Retinal pigment epithelial cell (primary cell): ENCODE measurements around the gene COL20A1.

Experiments used
- DNase-seq: peaks from one replicate; pipeline ENCODE4 v3.0.0-alpha.2; 2010; ENCODE audit warnings: low read depth
- H3K4me3 ChIP-seq: 2 replicates; pipeline ENCODE4 v1.5.1; 2011; ENCODE audit warnings: mild to moderate bottlenecking, low read length, control low read depth, moderate library complexity
- TF ChIP-seq, protein P1 (sequence below): conservative IDR thresholded peaks from 2 replicates; pipeline ENCODE4 v1.5.1; 2011; ENCODE audit warnings: low read depth, low read length, control low read depth, inconsistent platforms

The COL20A1 gene

DNA sequence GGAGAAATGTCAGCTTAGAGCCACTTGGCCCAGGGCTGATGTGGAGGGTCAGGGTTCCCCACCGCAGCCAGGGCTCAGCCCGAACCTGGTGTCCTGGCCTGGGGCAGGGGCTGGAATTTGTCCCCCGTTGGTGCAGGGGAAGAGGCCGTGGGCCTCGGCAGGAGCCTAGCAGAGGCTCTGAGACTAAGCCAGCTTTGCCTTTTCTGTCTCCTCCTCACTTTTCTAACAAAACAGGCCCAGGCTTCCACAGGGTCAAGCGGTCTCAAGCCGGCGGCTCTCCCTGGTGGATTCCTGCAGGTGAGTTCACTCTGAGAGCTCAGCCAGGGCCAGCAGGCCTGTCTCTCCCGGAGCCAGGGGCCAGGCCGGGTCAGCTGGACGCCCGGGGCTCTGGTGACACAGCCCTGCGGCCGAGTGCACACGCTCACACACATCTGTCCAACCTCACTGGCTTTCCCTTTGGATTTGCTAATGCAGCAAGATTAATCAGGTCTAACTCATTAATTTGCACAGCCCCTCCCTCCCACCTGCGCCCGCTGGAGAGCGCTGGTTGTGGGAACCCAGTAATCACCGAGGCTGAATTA, 71.1 kb downstream of the COL20A1 start:
- no peak for DNase-seq
- TF ChIP-seq, protein P1, sequence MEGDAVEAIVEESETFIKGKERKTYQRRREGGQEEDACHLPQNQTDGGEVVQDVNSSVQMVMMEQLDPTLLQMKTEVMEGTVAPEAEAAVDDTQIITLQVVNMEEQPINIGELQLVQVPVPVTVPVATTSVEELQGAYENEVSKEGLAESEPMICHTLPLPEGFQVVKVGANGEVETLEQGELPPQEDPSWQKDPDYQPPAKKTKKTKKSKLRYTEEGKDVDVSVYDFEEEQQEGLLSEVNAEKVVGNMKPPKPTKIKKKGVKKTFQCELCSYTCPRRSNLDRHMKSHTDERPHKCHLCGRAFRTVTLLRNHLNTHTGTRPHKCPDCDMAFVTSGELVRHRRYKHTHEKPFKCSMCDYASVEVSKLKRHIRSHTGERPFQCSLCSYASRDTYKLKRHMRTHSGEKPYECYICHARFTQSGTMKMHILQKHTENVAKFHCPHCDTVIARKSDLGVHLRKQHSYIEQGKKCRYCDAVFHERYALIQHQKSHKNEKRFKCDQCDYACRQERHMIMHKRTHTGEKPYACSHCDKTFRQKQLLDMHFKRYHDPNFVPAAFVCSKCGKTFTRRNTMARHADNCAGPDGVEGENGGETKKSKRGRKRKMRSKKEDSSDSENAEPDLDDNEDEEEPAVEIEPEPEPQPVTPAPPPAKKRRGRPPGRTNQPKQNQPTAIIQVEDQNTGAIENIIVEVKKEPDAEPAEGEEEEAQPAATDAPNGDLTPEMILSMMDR, result no peak
- H3K4me3 ChIP-seq, result no peak overlapping the region

DNA sequence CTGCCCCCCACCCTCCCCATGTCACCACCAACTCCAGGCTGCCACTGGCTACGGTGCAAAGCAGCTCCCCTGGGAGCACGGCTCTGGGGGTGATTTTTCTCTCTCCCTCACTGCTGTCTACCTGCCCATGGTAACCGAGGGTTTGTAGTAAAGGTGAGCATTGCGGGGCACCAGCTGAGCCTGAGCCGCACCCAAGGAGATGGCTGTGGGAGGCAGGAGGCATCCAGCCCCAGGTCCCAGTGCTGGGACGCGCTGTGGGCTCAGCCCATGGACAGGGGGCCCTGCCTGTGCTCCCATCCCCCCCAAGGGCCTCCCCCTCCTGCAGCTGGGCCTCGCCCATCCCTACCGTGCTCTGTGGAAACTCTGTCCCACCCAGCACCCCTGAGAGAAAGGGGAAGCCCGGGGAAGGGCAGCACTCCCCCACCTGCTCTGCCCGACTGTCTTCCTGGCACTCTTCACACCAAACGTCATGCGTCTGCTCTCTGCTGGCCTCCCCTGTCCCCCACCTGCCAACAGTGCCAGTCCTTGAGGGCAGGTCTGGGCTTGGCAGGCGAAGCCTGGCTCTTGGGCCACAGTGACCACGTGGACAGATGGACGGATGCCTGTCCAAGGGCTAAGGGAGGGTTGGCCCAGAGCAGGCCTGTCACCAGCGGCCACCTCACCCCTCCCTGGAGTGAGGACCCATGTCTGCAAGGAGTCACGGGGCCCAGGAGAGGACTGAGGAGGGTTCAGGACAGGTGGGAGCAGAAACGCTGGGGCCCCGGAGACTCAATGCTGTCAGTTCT, 72.0 kb downstream of the COL20A1 start:
- no peak overlapping the region for H3K4me3 ChIP-seq
- DNase-seq, result no peak
- TF ChIP-seq, protein P1, result no peak

DNA sequence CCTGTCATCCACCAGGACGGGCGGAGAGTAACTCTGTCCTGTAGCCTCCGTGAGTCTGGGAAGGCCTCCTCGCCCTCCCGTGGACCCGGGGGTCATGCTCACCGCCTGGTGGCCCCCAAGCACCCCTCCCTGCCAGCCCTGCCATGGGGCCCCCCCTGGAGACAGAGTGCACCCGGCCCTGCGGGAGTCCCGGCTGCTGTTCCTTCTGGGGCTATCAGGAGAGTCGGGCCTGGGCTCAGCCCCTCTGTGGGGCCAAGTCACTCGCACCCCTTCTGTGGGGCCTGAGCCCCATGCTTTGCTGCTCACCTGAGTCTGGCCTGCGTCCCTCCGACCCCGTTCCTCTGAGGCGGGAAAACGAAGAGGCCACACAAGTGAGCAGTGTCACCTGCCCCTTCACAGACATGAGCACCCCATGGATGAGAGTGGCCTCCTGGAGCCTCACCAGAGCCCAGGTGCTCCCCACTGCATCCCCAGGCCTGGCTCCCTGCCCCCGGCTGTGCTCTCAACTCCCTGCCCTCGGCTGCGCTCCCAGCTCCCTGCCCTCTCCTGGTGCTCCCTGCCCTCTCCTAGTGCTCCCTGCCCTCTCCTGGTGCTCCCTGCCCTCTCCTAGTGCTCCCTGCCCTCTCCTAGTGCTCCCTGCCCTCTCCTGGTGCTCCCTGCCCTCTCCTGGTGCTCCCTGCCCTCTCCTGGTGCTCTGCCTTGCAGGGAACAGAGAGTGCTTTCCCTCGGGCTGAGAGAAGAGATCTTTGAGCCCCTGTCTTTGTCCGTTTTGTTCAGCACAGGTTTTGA, 72.8 kb downstream of the COL20A1 start:
- TF ChIP-seq, protein P1, result no peak
- no peak overlapping the region for H3K4me3 ChIP-seq
- no peak for DNase-seq

DNA sequence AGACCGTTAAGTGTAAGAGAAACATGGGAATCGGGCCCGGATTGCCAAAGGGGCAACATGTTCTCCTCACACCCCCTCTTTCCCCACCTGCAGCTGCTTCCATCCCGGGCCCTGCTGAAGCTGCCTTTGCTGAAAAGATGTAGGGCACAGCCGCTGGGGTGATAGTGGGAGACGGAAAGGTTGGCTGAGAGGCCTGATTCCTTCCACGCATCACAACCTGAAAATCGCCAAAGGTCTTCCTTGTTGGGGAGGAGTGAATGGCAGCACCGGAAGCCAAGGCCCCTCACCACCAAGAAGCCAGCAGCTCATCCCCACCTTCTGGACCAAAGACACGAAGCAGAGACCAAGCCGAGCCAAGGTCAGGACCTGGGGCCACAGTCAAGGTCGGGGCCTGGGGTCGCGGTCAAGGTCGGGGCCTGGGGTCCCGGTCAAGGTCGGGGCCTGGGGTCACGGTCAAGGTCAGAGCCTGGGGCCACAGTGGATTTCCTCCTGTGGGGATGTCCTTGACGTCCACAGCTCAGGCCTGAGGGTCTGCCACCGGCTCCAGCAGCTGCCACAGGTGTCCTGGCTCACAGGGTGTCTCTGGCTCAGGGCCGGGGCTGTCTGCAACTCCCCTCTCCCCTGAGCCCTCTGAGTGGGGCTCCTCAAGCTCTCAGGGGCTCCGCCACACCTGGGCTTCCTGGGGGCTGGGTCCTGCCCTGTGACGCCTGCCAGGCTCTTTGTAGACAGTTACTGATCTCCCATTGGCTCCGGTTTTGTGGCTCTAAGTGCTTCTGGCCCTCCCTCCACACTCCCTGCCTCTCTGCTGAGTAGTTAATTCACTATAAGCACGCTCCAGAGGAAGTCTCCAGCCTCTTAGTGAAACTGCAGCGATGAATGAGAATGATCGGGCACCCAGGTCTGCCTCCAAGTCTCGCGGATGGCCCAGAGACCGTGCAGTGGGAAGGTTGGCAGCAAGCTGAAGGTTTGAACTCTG, 73.7 kb downstream of the COL20A1 start:
- TF ChIP-seq, protein P1, result no peak
- no peak for DNase-seq
- H3K4me3 ChIP-seq, result no peak overlapping the region

DNA sequence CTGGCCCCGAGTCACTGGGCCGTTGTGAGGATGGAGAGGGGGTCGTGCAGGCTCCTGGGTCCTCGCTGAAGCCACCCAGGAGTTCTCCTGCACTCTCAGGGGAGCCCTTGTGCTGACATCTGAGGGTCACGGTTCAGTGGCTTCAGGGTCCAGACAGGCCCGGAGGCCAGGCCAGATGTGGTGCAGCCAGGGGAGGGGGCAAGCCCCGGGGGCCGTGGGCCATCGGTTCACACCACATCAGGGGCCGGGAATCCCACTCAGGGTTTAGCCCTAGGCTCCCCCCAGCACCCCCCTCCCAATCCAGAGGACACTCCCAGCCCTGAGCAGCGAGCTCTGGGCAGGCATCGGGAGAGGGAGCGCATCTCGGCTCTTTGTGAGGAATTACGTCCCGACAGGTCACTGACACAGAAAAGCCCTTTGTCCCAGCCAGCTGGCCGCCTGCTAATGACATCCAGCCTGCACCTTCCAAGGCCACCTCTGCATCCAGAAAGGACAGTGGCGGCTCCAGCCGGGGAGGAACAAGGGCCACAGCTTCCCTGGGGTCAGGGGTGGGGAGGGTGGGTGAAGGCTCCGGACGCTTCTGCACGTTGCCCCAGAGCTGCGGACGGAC, 74.6 kb downstream of the COL20A1 start:
- no peak for DNase-seq
- TF ChIP-seq, protein P1, result no peak
- H3K4me3 ChIP-seq, result no peak overlapping the region

DNA sequence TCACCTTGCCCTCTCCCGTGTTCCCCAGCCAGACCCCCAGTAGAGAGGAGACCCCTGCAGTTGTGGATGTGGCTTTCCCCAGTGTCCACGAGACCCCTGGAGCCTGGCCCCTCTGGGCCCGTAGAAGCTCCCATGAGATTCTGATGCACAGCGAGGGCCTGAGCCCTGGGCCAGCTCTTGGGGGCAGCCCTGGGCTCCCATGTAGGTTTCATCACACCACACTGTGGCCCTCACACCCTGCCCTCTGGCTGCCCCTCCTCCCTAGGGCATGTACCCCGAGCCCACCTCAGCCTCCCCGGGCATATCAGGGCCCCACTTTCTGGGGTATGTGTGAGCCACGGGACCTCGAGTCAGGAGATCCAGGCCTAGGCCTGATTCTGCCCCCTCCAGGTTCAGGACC, 75.2 kb downstream of the COL20A1 start:
- no peak overlapping the region for H3K4me3 ChIP-seq
- TF ChIP-seq, protein P1, result no peak
- no peak for DNase-seq
